HFFc6 (cell line): ENCODE measurements around the gene DLG4. TPM values are rescaled to one million over a fixed set of nuclear protein-coding genes. Genes with fewer than 3 reads are reported as not detected.
A peak's percentile ranks its signal among the peaks of the same experiment; 100 is the strongest.

Experiments
- DNase-seq: peaks from one replicate; pipeline ENCODE4 v3.0.0-alpha.2; 2018
- H3K27ac Mint-ChIP-seq: 2 replicates; pipeline ENCODE4 v1.8.0; 2020; ENCODE audit warnings: mild to moderate bottlenecking, mixed read lengths
- H3K27me3 Mint-ChIP-seq: 2 replicates; pipeline ENCODE4 v1.8.0; 2021; ENCODE audit warnings: mild to moderate bottlenecking, moderate library complexity, mixed read lengths; ENCODE audit not compliant: insufficient read depth
- H3K36me3 Mint-ChIP-seq: 2 replicates; pipeline ENCODE4 v1.8.0; 2021; ENCODE audit warnings: low read depth, mixed read lengths
- H3K4me1 Mint-ChIP-seq: 2 replicates; pipeline ENCODE4 v1.8.0; 2020; ENCODE audit warnings: low read depth, mixed read lengths
- H3K4me3 Mint-ChIP-seq: 2 replicates; pipeline ENCODE4 v1.8.0; 2020; ENCODE audit warnings: mild to moderate bottlenecking, moderate library complexity, mixed read lengths
- H3K9me3 Mint-ChIP-seq: 2 replicates; pipeline ENCODE4 v1.8.0; 2020; ENCODE audit warnings: mild to moderate bottlenecking, mixed read lengths
- total RNA-seq, 6 experiments: library from RNA; stranded (reverse); fragmentation: NEBNext Ultra II Directional; extraction: Animal tissue kit (Norgen Biotek cat#: 25700); gene quantifications; 2 replicates in 1 of 6; 3 replicates in 5 of 6; pipeline ENCODE4 v1.2.3, GENCODE V29; 2021
- TF ChIP-seq, protein P1 (sequence below): fragments of 200-600 bp; sonication (generic); IDR thresholded peaks from 2 replicates; pipeline ENCODE4 v1.5.0; 2021; ENCODE audit warnings: antibody characterized with exemption, mild to moderate bottlenecking

The DLG4 gene
- total RNA-seq, 6 experiments from 2014 or later, result 27.8 to 34.3 (median 28.1) TPM

DNA sequence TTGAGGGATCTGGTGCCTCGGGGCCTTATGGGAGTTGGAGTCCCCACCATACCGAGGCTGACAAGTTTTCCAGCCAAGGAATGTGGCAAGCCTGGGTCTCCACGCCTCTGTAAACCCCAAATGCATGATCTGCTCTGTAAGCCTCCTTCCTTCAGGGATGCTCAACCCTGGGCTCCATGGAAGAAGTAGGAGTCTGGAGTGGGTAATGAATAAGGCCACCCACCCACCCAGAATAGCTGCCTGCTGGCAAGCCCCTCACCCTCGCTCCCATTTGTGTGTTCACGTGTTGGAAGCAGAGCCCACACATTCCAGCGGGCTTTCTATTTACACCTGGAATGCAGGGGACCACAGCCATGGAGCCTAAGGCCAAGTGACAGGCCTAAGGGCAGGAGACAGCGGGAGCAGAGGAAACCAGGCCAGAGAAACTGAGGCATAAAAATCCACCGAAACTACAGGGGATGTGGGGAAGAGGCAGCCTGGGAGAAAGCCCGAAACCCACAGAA lies 4.4 kb downstream of the DLG4 start:
- Mint-ChIP-seq H3K27ac (peak overlapping the region; percentile 96), H3K36me3 (peaks cover 8% of the 10 kb centered on the region), H3K4me3 (peak overlapping the region; percentile 88), H3K27me3 (peaks cover 17% of the 10 kb centered on the region), H3K4me1 (peaks cover 75% of the 10 kb centered on the region), H3K9me3 (no peaks in the 10 kb centered on the region)
- TF ChIP-seq, protein P1, sequence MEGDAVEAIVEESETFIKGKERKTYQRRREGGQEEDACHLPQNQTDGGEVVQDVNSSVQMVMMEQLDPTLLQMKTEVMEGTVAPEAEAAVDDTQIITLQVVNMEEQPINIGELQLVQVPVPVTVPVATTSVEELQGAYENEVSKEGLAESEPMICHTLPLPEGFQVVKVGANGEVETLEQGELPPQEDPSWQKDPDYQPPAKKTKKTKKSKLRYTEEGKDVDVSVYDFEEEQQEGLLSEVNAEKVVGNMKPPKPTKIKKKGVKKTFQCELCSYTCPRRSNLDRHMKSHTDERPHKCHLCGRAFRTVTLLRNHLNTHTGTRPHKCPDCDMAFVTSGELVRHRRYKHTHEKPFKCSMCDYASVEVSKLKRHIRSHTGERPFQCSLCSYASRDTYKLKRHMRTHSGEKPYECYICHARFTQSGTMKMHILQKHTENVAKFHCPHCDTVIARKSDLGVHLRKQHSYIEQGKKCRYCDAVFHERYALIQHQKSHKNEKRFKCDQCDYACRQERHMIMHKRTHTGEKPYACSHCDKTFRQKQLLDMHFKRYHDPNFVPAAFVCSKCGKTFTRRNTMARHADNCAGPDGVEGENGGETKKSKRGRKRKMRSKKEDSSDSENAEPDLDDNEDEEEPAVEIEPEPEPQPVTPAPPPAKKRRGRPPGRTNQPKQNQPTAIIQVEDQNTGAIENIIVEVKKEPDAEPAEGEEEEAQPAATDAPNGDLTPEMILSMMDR, result no peak; the same call in 1 of the 2 replicates
- no peak for DNase-seq

GRCh38 chr17:7214300-7215135 lies 5.1 kb downstream of the DLG4 start:
- Mint-ChIP-seq H3K4me1 (peaks cover 75% of the 10 kb centered on the region), H3K27me3 (peaks cover 14% of the 10 kb centered on the region), H3K9me3 (no peaks in the 10 kb centered on the region), H3K36me3 (peaks cover 7% of the 10 kb centered on the region), H3K27ac (peak overlapping the region; percentile 96), H3K4me3 (peak overlapping the region; percentile 88)
- TF ChIP-seq, protein P1, result peak; percentile 72
- peak; percentile 94 for DNase-seq

DNA sequence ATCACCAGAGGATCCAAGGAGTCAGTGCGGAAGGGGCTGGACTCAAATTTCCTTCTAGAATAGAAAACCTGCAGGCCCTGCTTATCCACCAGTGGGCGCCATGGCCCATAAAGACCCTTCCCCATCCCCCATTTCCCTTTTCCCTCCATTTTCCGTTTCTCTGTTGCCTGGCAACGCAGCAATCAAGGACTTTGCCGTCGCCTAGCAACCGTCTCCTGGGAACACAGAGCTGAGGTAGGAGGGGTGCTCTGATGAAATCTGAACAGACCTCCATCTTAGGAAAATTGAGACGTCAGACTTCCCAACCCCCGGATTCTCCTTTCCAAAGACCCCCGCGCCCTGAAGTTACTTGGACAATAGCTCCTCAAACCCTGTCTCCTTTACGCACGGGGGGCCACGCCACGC lies 5.7 kb downstream of the DLG4 start:
- Mint-ChIP-seq H3K9me3 (no peaks in the 10 kb centered on the region), H3K27ac (peak overlapping the region; percentile 96), H3K4me3 (peak overlapping the region; percentile 88), H3K27me3 (peaks cover 12% of the 10 kb centered on the region), H3K4me1 (peaks cover 69% of the 10 kb centered on the region), H3K36me3 (peaks cover 7% of the 10 kb centered on the region)
- peak; percentile 67 for DNase-seq
- TF ChIP-seq, protein P1, result peak; percentile 72

- no peak for DNase-seq
- Mint-ChIP-seq H3K27ac (peak overlapping the region; percentile 27), H3K36me3 (peaks cover 7% of the 10 kb centered on the region), H3K27me3 (peaks cover 9% of the 10 kb centered on the region), H3K4me3 (peak overlapping the region; percentile 6; the same call in 1 of the 2 replicates), H3K9me3 (no peaks in the 10 kb centered on the region), H3K4me1 (peaks cover 59% of the 10 kb centered on the region)
- TF ChIP-seq, protein P1, result no peak
These were observed 8.0 kb downstream of the DLG4 start for GRCh38 chr17:7211491-7212273.

DNA sequence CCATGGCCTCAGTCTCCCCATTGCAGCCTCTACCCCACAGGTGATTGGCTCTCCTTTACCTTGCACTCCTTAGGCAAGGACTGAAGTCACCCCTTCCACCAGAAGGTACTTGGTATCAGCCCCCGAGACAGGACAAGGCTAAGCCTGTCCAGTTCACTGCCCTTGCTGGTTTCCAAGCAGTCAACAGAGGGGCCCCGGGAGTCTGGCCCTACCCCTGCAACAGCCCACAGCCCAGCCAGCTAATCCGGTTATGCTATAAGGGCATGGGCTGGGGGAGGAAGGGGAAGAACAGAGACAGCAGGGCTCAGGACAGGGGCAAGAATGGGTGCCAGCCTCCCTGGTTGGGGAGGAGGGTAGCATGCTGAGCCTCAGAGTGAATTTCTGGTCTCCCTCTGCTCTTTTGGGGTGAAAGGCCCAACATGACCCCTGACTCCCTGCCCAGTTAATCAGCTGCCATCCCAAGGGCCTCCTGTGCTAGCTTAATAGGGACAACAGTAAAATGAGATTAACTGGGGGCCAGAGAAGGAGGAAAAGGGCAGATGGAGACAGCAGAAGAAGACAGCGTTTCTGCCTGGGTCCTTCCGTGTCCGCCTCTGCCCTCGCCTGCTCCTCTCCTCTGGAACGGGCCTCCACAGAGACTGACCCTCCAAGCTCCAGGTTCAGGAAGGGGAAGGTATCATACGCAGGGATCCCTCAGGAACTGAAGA lies 10.7 kb downstream of the DLG4 start:
- no peak overlapping the region for H3K27ac Mint-ChIP-seq
- H3K36me3 Mint-ChIP-seq, result peaks cover 9% of the 10 kb centered on the region
- H3K9me3 Mint-ChIP-seq, result no peaks in the 10 kb centered on the region
- H3K27me3 Mint-ChIP-seq, result peaks cover 2% of the 10 kb centered on the region
- no peak for DNase-seq
- no peak overlapping the region for H3K4me3 Mint-ChIP-seq
- H3K4me1 Mint-ChIP-seq, result peaks cover 48% of the 10 kb centered on the region
- TF ChIP-seq, protein P1, result no peak
